NCI-H82 treated with DMSO at 0.1 percent for 48 hours (cell line): Measurements from ENCODE around the gene PLA2G2E.

Experiments
- DNase-seq: peaks from one replicate; lab custom pipeline; 2025; ENCODE audit not compliant: unreplicated experiment; lab: John Stamatoyannopoulos, UW

The PLA2G2E gene

GRCh38 chr1:19923137-19923952, at the start of gene PLA2G2E:
PLA2G2E (minus strand) TSS chr1:19923617; CDS start chr1:19923559, 58 bp downstream.
- no peak for DNase-seq

- DNase-seq, result no peak
Measured at GRCh38 chr1:19971664-19972063, 48.2 kb upstream of the PLA2G2E start.

GRCh38 chr1:19969898-19970660, 46.7 kb upstream of the PLA2G2E start:
- DNase-seq, result no peak

DNA sequence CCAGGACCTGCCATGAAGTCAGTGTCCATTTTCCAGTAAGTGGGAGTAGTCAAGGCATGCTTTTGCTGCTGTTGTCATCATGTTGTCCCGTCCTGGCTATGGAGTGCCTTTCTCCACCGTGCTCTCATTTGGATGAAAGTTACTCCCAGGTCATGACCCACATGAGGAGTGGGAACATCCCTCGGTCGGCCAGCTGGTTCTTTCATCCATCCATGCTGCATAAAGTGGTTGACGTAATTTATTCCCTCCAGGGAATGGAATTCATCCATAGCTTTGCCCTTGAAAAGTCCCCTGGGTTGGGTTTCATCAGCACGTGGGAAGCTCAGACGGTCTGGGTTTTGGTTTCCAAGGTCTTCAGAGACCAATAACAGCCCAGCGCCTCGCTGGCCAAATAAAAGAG, 44.4 kb upstream of the PLA2G2E start:
- no peak for DNase-seq

- DNase-seq, result no peak
Measured at GRCh38 chr1:19964542-19964941, 41.1 kb upstream of the PLA2G2E start.

DNA sequence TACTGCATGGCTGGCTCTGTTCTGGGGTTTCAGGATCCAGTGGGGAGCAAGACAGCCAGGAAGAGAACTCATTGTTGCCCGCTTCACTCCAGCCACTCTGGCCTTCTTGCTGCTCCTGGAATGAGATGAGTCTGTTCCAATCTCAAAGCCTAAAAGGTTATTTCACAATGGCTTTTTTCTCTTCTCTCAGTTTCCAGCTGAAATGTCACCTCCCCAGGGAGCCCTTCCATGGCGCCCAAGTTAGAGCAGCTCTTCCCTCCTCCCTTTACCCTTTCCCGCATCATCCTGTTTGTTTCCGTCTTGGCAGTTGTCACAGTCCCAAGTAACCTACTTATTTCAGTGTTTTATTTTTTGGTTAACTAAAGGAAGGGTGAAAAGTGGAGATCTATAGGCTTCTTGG, 40.2 kb upstream of the PLA2G2E start:
- DNase-seq, result no peak

- no peak for DNase-seq
Measured at GRCh38 chr1:19960591-19960990, 37.2 kb upstream of the PLA2G2E start.

GRCh38 chr1:19957779-19958178, 34.4 kb upstream of the PLA2G2E start:
- DNase-seq, result no peak

- no peak for DNase-seq
Measured at GRCh38 chr1:19955534-19956170, 32.2 kb upstream of the PLA2G2E start.

DNA sequence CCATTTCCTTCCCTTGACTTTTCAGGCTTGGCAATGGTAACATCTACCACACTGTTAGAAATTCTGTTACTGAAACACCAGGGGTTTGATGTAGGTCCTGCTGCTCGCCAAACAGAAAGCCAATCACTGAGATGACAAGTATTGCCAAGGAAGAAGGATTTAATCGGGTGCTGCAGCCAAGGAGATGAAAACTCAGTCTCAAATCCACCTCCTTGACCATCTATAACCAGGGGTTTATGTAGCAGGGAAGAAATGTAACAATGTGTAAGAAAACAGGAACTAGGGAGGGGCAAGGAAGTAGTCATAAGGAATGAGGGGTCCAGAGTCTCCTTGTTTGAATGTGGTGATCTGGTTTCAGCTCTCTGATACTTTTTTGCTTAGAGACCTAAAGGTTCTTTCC, 30.6 kb upstream of the PLA2G2E start:
- no peak for DNase-seq

- DNase-seq, result no peak
Measured at GRCh38 chr1:19949016-19949415, 25.6 kb upstream of the PLA2G2E start.

- no peak for DNase-seq
Measured at GRCh38 chr1:19946971-19947370, 23.6 kb upstream of the PLA2G2E start.

DNA sequence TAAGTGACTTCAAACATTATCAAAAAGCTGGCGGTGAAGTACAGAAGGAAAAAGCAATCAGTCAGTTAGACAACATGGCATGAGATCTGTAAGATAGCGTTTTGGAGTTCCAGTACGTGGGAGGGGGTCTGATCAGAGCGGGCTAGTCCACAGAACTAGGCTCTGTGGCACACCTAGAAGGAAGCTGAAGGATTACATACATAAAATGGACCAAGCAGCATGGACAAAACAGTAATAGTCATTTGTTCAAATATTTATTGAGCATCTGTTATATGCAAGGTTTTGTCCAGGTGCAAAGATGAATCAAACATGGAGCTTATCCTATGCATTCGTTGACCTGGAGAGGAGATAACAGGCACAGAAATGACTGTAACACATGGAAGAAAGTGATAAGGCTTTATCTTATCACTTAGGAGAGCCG, 22.9 kb upstream of the PLA2G2E start:
- DNase-seq, result no peak

GRCh38 chr1:19945914-19946313, 22.5 kb upstream of the PLA2G2E start:
- no peak for DNase-seq

DNA sequence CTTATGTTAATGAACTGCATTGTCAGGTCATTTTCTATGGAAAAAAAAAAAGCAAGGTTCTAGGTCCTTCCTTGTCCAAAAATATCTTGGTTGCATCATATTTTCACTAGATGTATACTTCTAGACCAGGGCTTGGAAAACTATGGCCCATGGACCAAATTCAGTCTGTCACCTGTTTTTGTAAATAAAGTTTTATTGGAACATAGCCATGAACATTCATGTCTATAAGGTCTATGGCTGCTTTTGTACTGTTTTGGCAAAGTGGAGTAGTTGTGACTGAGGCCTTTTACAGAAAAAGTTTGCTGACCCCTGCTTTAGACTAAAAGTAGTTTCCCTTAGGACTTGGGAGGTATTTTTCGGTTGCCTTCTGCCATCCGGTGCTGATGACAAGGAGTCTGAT, 19.2 kb upstream of the PLA2G2E start:
- no peak for DNase-seq

DNA sequence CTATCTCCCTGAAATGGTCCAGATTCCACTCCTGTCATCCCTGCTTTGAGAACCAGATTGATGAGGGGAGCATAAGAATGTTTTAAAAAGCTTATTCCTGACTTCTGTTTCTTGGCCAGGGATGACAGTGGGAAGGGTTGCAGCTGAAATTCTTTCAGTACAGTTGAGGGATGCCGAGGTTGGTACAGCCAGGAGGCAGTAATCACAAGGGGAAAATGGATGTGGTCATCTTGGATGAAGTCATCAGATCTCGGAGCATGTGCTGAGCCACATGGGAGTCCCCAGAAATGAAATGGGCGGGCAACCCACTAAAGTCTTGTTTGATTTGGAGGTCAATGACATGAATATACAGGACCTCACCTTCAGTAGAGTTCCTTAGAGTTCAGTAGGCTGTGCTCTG, 18.7 kb upstream of the PLA2G2E start:
- DNase-seq, result no peak

GRCh38 chr1:19941206-19941568, 17.8 kb upstream of the PLA2G2E start:
- DNase-seq, result no peak

- DNase-seq, result no peak
Measured at GRCh38 chr1:19940486-19941205, 17.2 kb upstream of the PLA2G2E start.

DNA sequence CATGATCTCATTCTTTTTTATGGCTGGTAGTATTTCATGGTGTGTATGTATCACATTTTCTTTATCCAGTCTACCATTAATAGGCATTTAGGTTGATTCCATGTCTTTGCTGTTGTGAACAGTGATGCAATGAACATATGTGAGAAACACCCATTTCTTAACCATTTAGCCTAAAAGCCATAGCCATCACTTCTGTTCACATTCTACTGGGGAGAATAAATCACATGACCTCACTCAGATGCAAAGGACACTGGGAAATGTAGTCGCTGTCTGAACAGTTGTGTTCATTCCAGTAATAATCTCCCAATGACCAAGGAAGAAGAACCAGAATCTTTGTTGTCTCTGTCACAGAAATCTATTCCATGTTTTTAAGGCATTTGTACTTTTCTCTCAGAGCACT, 15.1 kb upstream of the PLA2G2E start:
- no peak for DNase-seq

DNA sequence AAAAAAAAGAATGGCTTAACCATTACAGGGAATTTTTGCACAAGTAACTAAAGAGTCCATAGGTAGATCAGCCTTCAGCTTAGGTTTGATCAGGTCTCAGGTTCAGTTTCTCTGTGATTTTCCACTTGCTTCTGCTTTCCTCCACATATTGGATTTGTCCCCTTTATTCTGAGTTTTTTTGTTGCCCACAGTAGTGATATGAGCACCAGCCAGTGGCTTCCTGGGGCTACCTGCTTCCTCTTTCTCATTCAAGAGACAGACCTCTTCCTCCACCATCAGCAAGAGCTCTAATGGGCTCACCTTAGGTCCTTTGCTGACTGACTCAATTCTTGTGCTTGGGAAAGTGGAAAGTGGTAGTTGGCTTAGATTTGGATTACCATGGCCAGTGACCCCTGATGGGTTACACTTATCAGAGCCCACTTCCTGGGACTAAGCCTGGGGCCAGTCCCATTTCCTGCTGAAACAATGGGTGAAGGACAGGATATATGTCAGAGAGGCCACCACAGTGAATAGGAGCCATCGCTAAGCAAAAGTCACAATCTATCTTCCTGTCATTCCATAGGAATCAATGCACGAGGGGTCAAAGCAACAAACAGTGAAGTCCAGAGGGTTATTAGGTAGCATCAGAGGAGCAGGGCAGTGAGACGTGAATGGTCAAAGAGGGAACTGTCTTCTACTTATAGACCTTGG, 12.8 kb upstream of the PLA2G2E start:
- DNase-seq, result no peak

DNA sequence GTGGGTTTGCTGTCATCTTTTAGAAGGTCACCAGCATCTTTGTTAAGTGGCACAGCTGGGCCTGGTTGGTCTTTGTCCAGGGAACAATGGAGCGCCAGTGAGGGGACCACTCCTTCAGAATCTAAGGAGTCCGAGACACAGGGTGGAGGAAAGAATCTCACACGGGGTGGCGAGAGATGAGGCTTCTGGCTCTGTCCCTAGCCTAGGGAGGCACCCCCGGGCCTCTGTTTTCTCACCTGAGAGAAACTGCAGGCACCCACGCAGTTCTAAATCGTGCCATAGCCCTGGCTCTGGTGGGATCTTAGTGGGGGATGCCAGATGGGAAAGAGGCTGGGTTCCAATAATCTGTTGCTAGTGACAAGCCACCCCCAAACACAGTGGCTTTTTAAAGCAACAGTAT, 10.9 kb upstream of the PLA2G2E start:
- DNase-seq, result no peak
